GM12878 (cell line): ENCODE data around the gene DNMT1.

Experiments used
- BMI1 ChIP-seq: fragments of 450-650 bp; IDR thresholded peaks from 2 replicates; pipeline ENCODE4 v1.6.1; 2016; ENCODE audit warnings: mild to moderate bottlenecking, moderate library complexity, borderline replicate concordance
- CEBPZ ChIP-seq: fragments of 150-350 bp; IDR thresholded peaks from 2 replicates; pipeline ENCODE4 v1.6.1; 2016; ENCODE audit warnings: low read depth, low read length
- CTCF ChIP-seq, 3 experiments: IDR thresholded peaks in 2 of 3; conservative IDR thresholded peaks in 1 of 3; 2 replicates each; pipeline ENCODE4 v1.5.1; 2011; ENCODE audit warnings: low read depth in 3 of 3, low read length in 3 of 3, mild to moderate bottlenecking in 3 of 3, control low read depth in 2 of 3, moderate library complexity in 2 of 3, inconsistent platforms in 1 of 3, mixed read lengths in 1 of 3; ENCODE audit not compliant: control insufficient read depth in 2 of 3, insufficient read depth in 1 of 3; ENCODE audit errors: extremely low read depth in 1 of 3
- EZH2 ChIP-seq: IDR thresholded peaks from 2 replicates; pipeline ENCODE4 v1.6.1; 2012; ENCODE audit warnings: low read depth, mild to moderate bottlenecking, control low read depth, inconsistent platforms, low read length, borderline replicate concordance; ENCODE audit not compliant: control insufficient read depth
- NR2C2 ChIP-seq: IDR thresholded peaks from 2 replicates; pipeline ENCODE4 v1.6.1; 2011; ENCODE audit warnings: borderline replicate concordance, low read depth; ENCODE audit not compliant: control insufficient read depth, insufficient read length
- PAX5 ChIP-seq: IDR thresholded peaks from 2 replicates; pipeline ENCODE4 v1.6.1; 2011; ENCODE audit warnings: low read depth, low read length, borderline replicate concordance
- POLR2A ChIP-seq: IDR thresholded peaks from 2 replicates; pipeline ENCODE4 v1.6.1; 2011; ENCODE audit warnings: low read depth, mild to moderate bottlenecking, low read length
- PRDM15 ChIP-seq: fragments of 450-650 bp; formaldehyde crosslinking; IDR thresholded peaks from 2 replicates; pipeline ENCODE4 v1.4.0; 2020; ENCODE audit warnings: mild to moderate bottlenecking, moderate library complexity
- SIX5 ChIP-seq: IDR thresholded peaks from 2 replicates; pipeline ENCODE4 v1.6.1; 2011; ENCODE audit warnings: mild to moderate bottlenecking, low read depth, low read length, moderate library complexity; ENCODE audit not compliant: severe bottlenecking
- SREBF2 ChIP-seq: IDR thresholded peaks from 2 replicates; pipeline ENCODE4 v1.6.1; 2012; ENCODE audit warnings: mild to moderate bottlenecking, low read length

GRCh38 chr19:10110972-10111317 is 83.8 kb downstream of the DNMT1 start:
- TF ChIP-seq CTCF (IDR thresholded peaks at IDR 0.05 in 2 of 3, conservative IDR thresholded peaks at IDR 0.05 in 1 of 3; ENCODE audit: control insufficient read depth in 2 of 3, extremely low read depth in 1 of 3, insufficient read depth in 1 of 3, low read depth in 3 of 3, low read length in 3 of 3), result no peak
- TF ChIP-seq NR2C2, result no peak
- no peak for TF ChIP-seq POLR2A
- TF ChIP-seq BMI1, result no peak
- TF ChIP-seq PAX5, result no peak
- no peak for TF ChIP-seq SIX5
- no peak for TF ChIP-seq CEBPZ
- TF ChIP-seq PRDM15 (CRISPR knock-in tag), result no peak
- no peak for TF ChIP-seq EZH2
- TF ChIP-seq SREBF2, result no peak
